CD4-positive, alpha-beta T cell treated with Interleukin-1 beta for 1 hour (primary cell): ENCODE measurements around the gene MYH6.
"Not testable (repeated sequence)": the region's sequence is repeated elsewhere in the genome, so short reads cannot be mapped to it uniquely, and the experiment has no call there.

Experiments used
- DNase-seq, 2 donors: peaks; one replicate each; pipeline ENCODE4 v3.0.0-alpha.2; 2020 to 2022

Gene MYH6

GRCh38 chr14:23435543-23436326 is 27.7 kb upstream of the MYH6 start, which contains the start of gene MYH7:
MYH7 (minus strand) TSS chr14:23435660; CDS start chr14:23433732, 1,928 bp downstream.
- DNase-seq = no peak

GRCh38 chr14:23434488-23435222 is 26.6 kb upstream of the MYH6 start:
- DNase-seq = no peak

- no peak for DNase-seq
These were observed 25.4 kb upstream of the MYH6 start for GRCh38 chr14:23433457-23433856.

- DNase-seq = no peak
These were observed 24.9 kb upstream of the MYH6 start for GRCh38 chr14:23432946-23433345.

- DNase-seq = no peak
These were observed 24.2 kb upstream of the MYH6 start for GRCh38 chr14:23432102-23432925.

- DNase-seq = no peak
These were observed 23.4 kb upstream of the MYH6 start for GRCh38 chr14:23431486-23431885.

- no peak for DNase-seq
These were observed 22.6 kb upstream of the MYH6 start for GRCh38 chr14:23430723-23431085.

GRCh38 chr14:23430016-23430722 is 22.1 kb upstream of the MYH6 start:
- DNase-seq = no peak

- DNase-seq = no peak
These were observed 20.8 kb upstream of the MYH6 start for GRCh38 chr14:23428686-23429495.

- not testable (repeated sequence) for DNase-seq
These were observed 17.7 kb upstream of the MYH6 start for GRCh38 chr14:23425798-23426197.

- DNase-seq = no peak
These were observed 17.1 kb upstream of the MYH6 start for GRCh38 chr14:23425169-23425568.

- DNase-seq = no peak
These were observed 15.6 kb upstream of the MYH6 start for GRCh38 chr14:23423657-23424056.

- DNase-seq = no peak
These were observed 13.5 kb upstream of the MYH6 start for GRCh38 chr14:23421594-23421993.

- DNase-seq = not testable (repeated sequence)
These were observed 11.6 kb upstream of the MYH6 start for GRCh38 chr14:23419646-23420045.

- DNase-seq = no peak
These were observed 9.9 kb upstream of the MYH6 start for GRCh38 chr14:23418021-23418420.

GRCh38 chr14:23417269-23417668 is 9.2 kb upstream of the MYH6 start:
- DNase-seq = not testable (repeated sequence)

- DNase-seq = no peak
These were observed 8.7 kb upstream of the MYH6 start for GRCh38 chr14:23416801-23417200.

- DNase-seq = no peak
These were observed 8.0 kb upstream of the MYH6 start for GRCh38 chr14:23415821-23416778.

GRCh38 chr14:23414906-23415820 is 7.1 kb upstream of the MYH6 start:
- DNase-seq = no peak
